HFFc6 (cell line): ENCODE results near the gene ITFG1. TPM values are rescaled to one million over a fixed set of nuclear protein-coding genes. Genes with fewer than 3 reads are reported as not detected.

Source experiments
- DNase-seq: peaks from one replicate; pipeline ENCODE4 v3.0.0-alpha.2; 2018
- H3K27ac Mint-ChIP-seq: 2 replicates; pipeline ENCODE4 v1.8.0; 2020; ENCODE audit warnings: mild to moderate bottlenecking, mixed read lengths
- H3K27me3 Mint-ChIP-seq: 2 replicates; pipeline ENCODE4 v1.8.0; 2021; ENCODE audit warnings: mild to moderate bottlenecking, moderate library complexity, mixed read lengths; ENCODE audit not compliant: insufficient read depth
- H3K36me3 Mint-ChIP-seq: 2 replicates; pipeline ENCODE4 v1.8.0; 2021; ENCODE audit warnings: low read depth, mixed read lengths
- H3K4me1 Mint-ChIP-seq: 2 replicates; pipeline ENCODE4 v1.8.0; 2020; ENCODE audit warnings: low read depth, mixed read lengths
- H3K4me3 Mint-ChIP-seq: 2 replicates; pipeline ENCODE4 v1.8.0; 2020; ENCODE audit warnings: mild to moderate bottlenecking, moderate library complexity, mixed read lengths
- H3K9me3 Mint-ChIP-seq: 2 replicates; pipeline ENCODE4 v1.8.0; 2020; ENCODE audit warnings: mild to moderate bottlenecking, mixed read lengths
- total RNA-seq, 6 experiments: library from RNA; stranded (reverse); fragmentation: NEBNext Ultra II Directional; extraction: Animal tissue kit (Norgen Biotek cat#: 25700); gene quantifications; 2 replicates in 1 of 6; 3 replicates in 5 of 6; pipeline ENCODE4 v1.2.3, GENCODE V29; 2021
- TF ChIP-seq, protein P1 (sequence below): fragments of 200-600 bp; sonication (generic); IDR thresholded peaks from 2 replicates; pipeline ENCODE4 v1.5.0; 2021; ENCODE audit warnings: antibody characterized with exemption, mild to moderate bottlenecking

The ITFG1 gene
- total RNA-seq, 6 experiments from 2014 or later, result 65.4 to 96.9 (median 79.4) TPM

DNA sequence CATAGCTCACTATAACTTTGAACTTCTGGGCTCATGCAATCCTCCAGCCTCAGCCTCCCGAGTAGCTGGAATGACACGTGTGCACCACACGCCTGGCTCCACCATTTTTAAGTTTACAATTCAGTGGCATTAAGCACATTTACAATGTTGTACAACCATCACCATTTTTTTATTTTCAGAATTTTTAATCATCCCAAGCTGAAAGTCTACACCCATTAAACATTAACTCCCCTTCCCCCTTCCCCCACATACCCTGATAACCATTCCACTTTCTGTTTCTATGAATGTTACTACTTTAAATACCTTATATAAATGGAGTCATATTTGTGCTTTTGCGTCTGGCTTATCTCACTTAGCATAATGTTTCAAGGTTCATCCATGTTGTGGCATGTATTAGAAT lies 335.1 kb downstream of the ITFG1 start:
- no peaks in the 10 kb centered on the region for H3K27me3 Mint-ChIP-seq

DNA sequence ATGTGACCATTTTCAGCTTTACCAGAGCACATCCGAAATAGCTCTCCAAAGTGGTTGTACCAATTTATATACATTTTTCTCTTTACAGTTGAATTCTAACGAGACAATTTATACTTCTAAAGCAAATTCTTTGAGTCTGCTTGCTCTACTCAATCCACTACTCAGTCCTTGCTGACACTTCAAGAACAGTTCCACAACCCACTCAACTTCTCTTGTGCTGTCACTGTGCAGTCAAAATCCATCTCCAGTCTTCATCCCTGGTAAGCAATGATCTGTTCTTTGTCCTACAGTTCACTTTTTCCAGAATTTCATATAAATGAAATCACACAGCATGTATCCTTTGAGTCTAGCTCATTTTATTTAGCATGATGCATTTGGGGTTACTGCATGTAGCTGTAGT lies 347.7 kb downstream of the ITFG1 start:
- DNase-seq, result no peak
- no peaks in the 10 kb centered on the region for H3K27me3 Mint-ChIP-seq
- H3K4me3 Mint-ChIP-seq, result no peak overlapping the region
- H3K36me3 Mint-ChIP-seq, result no peaks in the 10 kb centered on the region
- TF ChIP-seq, protein P1, sequence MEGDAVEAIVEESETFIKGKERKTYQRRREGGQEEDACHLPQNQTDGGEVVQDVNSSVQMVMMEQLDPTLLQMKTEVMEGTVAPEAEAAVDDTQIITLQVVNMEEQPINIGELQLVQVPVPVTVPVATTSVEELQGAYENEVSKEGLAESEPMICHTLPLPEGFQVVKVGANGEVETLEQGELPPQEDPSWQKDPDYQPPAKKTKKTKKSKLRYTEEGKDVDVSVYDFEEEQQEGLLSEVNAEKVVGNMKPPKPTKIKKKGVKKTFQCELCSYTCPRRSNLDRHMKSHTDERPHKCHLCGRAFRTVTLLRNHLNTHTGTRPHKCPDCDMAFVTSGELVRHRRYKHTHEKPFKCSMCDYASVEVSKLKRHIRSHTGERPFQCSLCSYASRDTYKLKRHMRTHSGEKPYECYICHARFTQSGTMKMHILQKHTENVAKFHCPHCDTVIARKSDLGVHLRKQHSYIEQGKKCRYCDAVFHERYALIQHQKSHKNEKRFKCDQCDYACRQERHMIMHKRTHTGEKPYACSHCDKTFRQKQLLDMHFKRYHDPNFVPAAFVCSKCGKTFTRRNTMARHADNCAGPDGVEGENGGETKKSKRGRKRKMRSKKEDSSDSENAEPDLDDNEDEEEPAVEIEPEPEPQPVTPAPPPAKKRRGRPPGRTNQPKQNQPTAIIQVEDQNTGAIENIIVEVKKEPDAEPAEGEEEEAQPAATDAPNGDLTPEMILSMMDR, result no peak
- no peak overlapping the region for H3K27ac Mint-ChIP-seq
- H3K9me3 Mint-ChIP-seq, result no peaks in the 10 kb centered on the region
- no peaks in the 10 kb centered on the region for H3K4me1 Mint-ChIP-seq

More for the DNA sequence above, 335.1 kb downstream of the ITFG1 start:
- no peak overlapping the region for H3K4me3 Mint-ChIP-seq
- no peaks in the 10 kb centered on the region for H3K9me3 Mint-ChIP-seq
- DNase-seq, result no peak
- peaks cover 3% of the 10 kb centered on the region; the same call in 1 of the 2 replicates for H3K36me3 Mint-ChIP-seq
- TF ChIP-seq, protein P1, result no peak
- H3K27ac Mint-ChIP-seq, result no peak overlapping the region
- H3K4me1 Mint-ChIP-seq, result peaks cover 8% of the 10 kb centered on the region; the same call in 1 of the 2 replicates

DNA sequence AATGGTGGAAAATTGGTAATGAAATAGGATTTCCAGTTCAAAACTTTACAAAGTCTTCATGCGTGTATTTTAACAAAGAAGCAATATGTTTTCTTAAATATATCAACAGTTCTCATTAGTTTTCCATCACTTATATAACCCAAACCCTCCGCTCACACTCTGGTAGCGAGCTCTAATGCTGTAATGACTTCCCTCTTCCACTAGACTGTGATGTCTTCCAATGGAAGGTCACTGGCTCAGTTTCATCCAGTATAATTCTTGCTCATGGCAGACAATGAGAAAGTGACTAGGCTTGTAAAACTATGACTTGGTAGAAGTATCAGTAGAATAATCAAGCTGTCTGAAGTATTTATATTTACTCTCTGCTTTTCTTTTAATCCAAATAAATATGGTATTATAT lies 349.9 kb downstream of the ITFG1 start:
- no peak for DNase-seq
- Mint-ChIP-seq H3K4me3 (no peak overlapping the region), H3K27me3 (no peaks in the 10 kb centered on the region), H3K9me3 (no peaks in the 10 kb centered on the region), H3K36me3 (no peaks in the 10 kb centered on the region), H3K27ac (no peak overlapping the region), H3K4me1 (no peaks in the 10 kb centered on the region)
- TF ChIP-seq, protein P1, result no peak; the same call in 1 of the 2 replicates

DNA sequence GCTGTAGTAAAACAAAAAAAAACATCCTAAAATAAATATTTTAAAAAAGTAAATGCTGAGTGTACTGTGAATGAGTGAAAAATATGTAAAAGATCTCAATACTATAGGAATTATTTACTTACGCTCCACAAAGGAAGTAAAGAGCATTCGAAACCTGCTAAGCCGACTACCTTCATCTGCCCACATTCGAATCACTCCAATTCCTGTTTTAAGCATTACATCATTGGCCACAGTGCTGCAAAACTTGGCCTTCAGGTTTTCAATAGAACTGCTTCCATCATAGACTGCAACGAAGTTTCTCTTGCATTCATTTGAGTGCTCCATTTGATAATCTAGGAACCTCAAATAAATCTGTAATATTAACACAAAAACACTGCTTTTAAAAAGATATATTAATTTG lies 351.5 kb downstream of the ITFG1 start:
- Mint-ChIP-seq H3K27ac (no peak overlapping the region), H3K36me3 (no peaks in the 10 kb centered on the region), H3K4me3 (no peak overlapping the region), H3K9me3 (no peaks in the 10 kb centered on the region), H3K4me1 (no peaks in the 10 kb centered on the region), H3K27me3 (no peaks in the 10 kb centered on the region)
- TF ChIP-seq, protein P1, result no peak
- DNase-seq, result no peak

Other genes with a start within 250 kb of the ITFG1 start
- 10 to 100 TPM; 54.5 to 66.5 (median 62.6) TPM for gene PHKB, start 268 bp upstream of the ITFG1 start, total RNA-seq